H1 (cell line): ENCODE data around the gene ARL3. TPM values are rescaled to one million over a fixed set of nuclear protein-coding genes. Genes with fewer than 3 reads are reported as not detected.

ENCODE experiments used
- CTCF ChIA-PET: fragments of 300-600 bp; sonication (Branson Sonifier 250); formaldehyde crosslinking; loops from one replicate; lab custom pipeline; 2021; ENCODE audit not compliant: partially characterized antibody; lab: Charles Lee
- POLR2A ChIA-PET: fragments of 300-600 bp; sonication (Branson Sonifier 250); formaldehyde crosslinking; loops from one replicate; lab custom pipeline; 2021; ENCODE audit warnings: inconsistent platforms; ENCODE audit not compliant: partially characterized antibody; lab: Charles Lee
- DNase-seq, 2 experiments: peaks; one replicate each; pipeline versions ENCODE4 v3.0.0 to v3.0.0-alpha.2; 2010 to 2022; ENCODE audit warnings: low spot score in 2 of 2, low read depth in 1 of 2, mixed read lengths in 1 of 2
- FAIRE-seq: peaks from 2 replicates; lab custom pipeline; 2011; peaks lifted over from hg19 to GRCh38; lab: Jason Lieb, UNC
- H2AFZ ChIP-seq: 2 replicates; pipeline ENCODE4 v1.8.1; 2012; ENCODE audit warnings: low read length, inconsistent platforms
- H2AK5ac ChIP-seq: 2 replicates; pipeline ENCODE4 v1.6.1; 2013; ENCODE audit warnings: low read depth, low read length
- H2BK120ac ChIP-seq: replicated peaks from 2 replicates; pipeline ENCODE3; 2013; ENCODE audit warnings: low read depth, low read length, inconsistent platforms
- H2BK12ac ChIP-seq: 2 replicates; pipeline ENCODE4 v1.6.1; 2013; ENCODE audit warnings: low read depth, low read length
- H2BK15ac ChIP-seq: 2 replicates; pipeline ENCODE4 v1.6.1; 2013; ENCODE audit warnings: low read length
- H2BK20ac ChIP-seq: 2 replicates; pipeline ENCODE4 v1.6.1; 2013; ENCODE audit warnings: low read length
- H2BK5ac ChIP-seq: 2 replicates; pipeline ENCODE4 v1.6.1; 2013; ENCODE audit warnings: low read depth, low read length
- H3K14ac ChIP-seq: 2 replicates; pipeline ENCODE4 v1.6.1; 2013; ENCODE audit warnings: inconsistent platforms; ENCODE audit not compliant: insufficient read length
- H3K18ac ChIP-seq: 2 replicates; pipeline ENCODE4 v1.6.1; 2013; ENCODE audit warnings: low read length; ENCODE audit errors: extremely low read depth
- H3K23ac ChIP-seq: 2 replicates; pipeline ENCODE4 v1.6.1; 2013; ENCODE audit warnings: inconsistent platforms; ENCODE audit not compliant: insufficient read length
- H3K23me2 ChIP-seq: 2 replicates; pipeline ENCODE4 v1.6.1; 2013; ENCODE audit warnings: low read depth, low read length
- H3K27ac ChIP-seq: 2 replicates; pipeline ENCODE4 v1.6.1; 2011; ENCODE audit warnings: low read depth, low read length, inconsistent platforms
- H3K27me3 ChIP-seq, 4 experiments: replicated peaks in 1 of 4; 1 replicate in 1 of 4; 2 replicates in 3 of 4; pipeline versions ENCODE4 v1.6.1 to v1.8.1; 2011 to 2013; ENCODE audit warnings: low read length in 3 of 4, mild to moderate bottlenecking in 3 of 4, inconsistent platforms in 2 of 4, mixed read lengths in 2 of 4, moderate library complexity in 1 of 4; ENCODE audit not compliant: control insufficient read depth in 3 of 4, insufficient read depth in 3 of 4; ENCODE audit errors: extremely low read depth in 1 of 4
- H3K36me3 ChIP-seq, 4 experiments: 2 replicates each; pipeline versions ENCODE4 v1.6.1 to v1.8.1; 2011 to 2013; ENCODE audit warnings: mild to moderate bottlenecking in 4 of 4, low read length in 3 of 4, moderate library complexity in 2 of 4, control low read depth in 1 of 4, inconsistent platforms in 1 of 4; ENCODE audit not compliant: insufficient read depth in 4 of 4, control insufficient read depth in 2 of 4
- H3K4ac ChIP-seq: replicated peaks from 2 replicates; pipeline ENCODE3; 2013; ENCODE audit warnings: low read length, low read depth, mixed read lengths, inconsistent platforms; ENCODE audit not compliant: insufficient read length
- H3K4me1 ChIP-seq, 4 experiments: replicated peaks in 1 of 4; 1 replicate in 1 of 4; 2 replicates in 3 of 4; pipeline versions ENCODE4 v1.6.1 to v1.8.1; 2011 to 2013; ENCODE audit warnings: low read length in 3 of 4, inconsistent platforms in 2 of 4, mixed read lengths in 1 of 4; ENCODE audit not compliant: insufficient read depth in 4 of 4, control insufficient read depth in 3 of 4
- H3K4me2 ChIP-seq, 2 experiments: 2 replicates each; pipeline versions ENCODE4 v1.6.1 to v1.8.1; 2011 to 2013; ENCODE audit warnings: low read depth in 2 of 2, low read length in 2 of 2, control low read depth in 1 of 2, inconsistent platforms in 1 of 2, mild to moderate bottlenecking in 1 of 2; ENCODE audit not compliant: insufficient read depth in 1 of 2
- H3K4me3 ChIP-seq, 4 experiments: fragments of 200-600, 300-600 bp in 1 of 4; sonication (generic), shearing (Covaris generic), sonication (Bioruptor Twin) in 1 of 4; 2 replicates each; pipeline versions ENCODE4 v1.5.1 to v1.8.1; 2011 to 2016; ENCODE audit warnings: low read length in 4 of 4, low read depth in 3 of 4, control low read depth in 2 of 4, inconsistent platforms in 2 of 4, mild to moderate bottlenecking in 2 of 4, mixed read lengths in 1 of 4, moderate library complexity in 1 of 4; ENCODE audit not compliant: insufficient read depth in 2 of 4; ENCODE audit errors: extremely low read depth in 1 of 4
- H3K56ac ChIP-seq: replicated peaks from 2 replicates; pipeline ENCODE3; 2013; ENCODE audit warnings: low read depth, mild to moderate bottlenecking, mixed read lengths, low read length, inconsistent platforms; ENCODE audit not compliant: insufficient read length
- H3K79me1 ChIP-seq: 2 replicates; pipeline ENCODE4 v1.6.1; 2013; ENCODE audit warnings: low read depth, low read length, control low read depth
- H3K79me2 ChIP-seq, 2 experiments: 2 replicates each; pipeline versions ENCODE4 v1.6.1 to v1.8.1; 2012 to 2013; ENCODE audit warnings: low read length in 2 of 2, mild to moderate bottlenecking in 2 of 2, inconsistent platforms in 1 of 2; ENCODE audit not compliant: insufficient read depth in 2 of 2, control insufficient read depth in 1 of 2
- H3K9ac ChIP-seq, 4 experiments: replicated peaks in 1 of 4; 1 replicate in 1 of 4; 2 replicates in 3 of 4; pipeline versions ENCODE4 v1.6.1 to v1.8.1; 2011 to 2013; ENCODE audit warnings: low read depth in 3 of 4, low read length in 3 of 4, control low read depth in 2 of 4, mild to moderate bottlenecking in 2 of 4, moderate library complexity in 2 of 4, inconsistent platforms in 1 of 4; ENCODE audit errors: extremely low read depth in 1 of 4
- H3K9me3 ChIP-seq, 2 experiments: 2 replicates each; pipeline versions ENCODE4 v1.6.1 to v1.8.1; 2012 to 2013; ENCODE audit warnings: mild to moderate bottlenecking in 2 of 2, moderate library complexity in 2 of 2, control low read depth in 1 of 2, inconsistent platforms in 1 of 2, low read depth in 1 of 2, low read length in 1 of 2, mixed read lengths in 1 of 2; ENCODE audit not compliant: insufficient read depth in 2 of 2
- H4K20me1 ChIP-seq, 2 experiments: replicated peaks in 1 of 2; 2 replicates each; pipeline versions ENCODE3 to v1.8.1; 2011 to 2013; ENCODE audit warnings: inconsistent platforms in 2 of 2, low read length in 2 of 2, mild to moderate bottlenecking in 1 of 2; ENCODE audit not compliant: insufficient read depth in 2 of 2, control insufficient read depth in 1 of 2
- H4K5ac ChIP-seq: 2 replicates; pipeline ENCODE4 v1.6.1; 2013; ENCODE audit warnings: low read length, low read depth, mixed read lengths, inconsistent platforms; ENCODE audit not compliant: insufficient read length
- H4K8ac ChIP-seq: 2 replicates; pipeline ENCODE4 v1.8.0; 2013; ENCODE audit warnings: mild to moderate bottlenecking, moderate library complexity, low read length, inconsistent platforms; ENCODE audit not compliant: insufficient read depth; ENCODE audit errors: extremely low read depth
- H4K91ac ChIP-seq: replicated peaks from 2 replicates; pipeline ENCODE3; 2013; ENCODE audit warnings: low read length, mixed read lengths, inconsistent platforms; ENCODE audit not compliant: insufficient read length
- BACH1 ChIP-seq: IDR thresholded peaks from 2 replicates; pipeline ENCODE4 v1.6.1; 2012; ENCODE audit warnings: low read length, improper control_type of control experiment
- WGBS, 2 experiments: shearing (Covaris generic) in 1 of 2; methylation state at CpG; one replicate each; pipeline versions ENCODE4 v1.1.6 to v1.1.7; 2013 to 2015; ENCODE audit warnings: low lambda C conversion rate in 2 of 2, mixed read lengths in 2 of 2, inconsistent platforms in 1 of 2, low coverage in 1 of 2, missing lambda C conversion rate in 1 of 2; ENCODE audit not compliant: insufficient replicate concordance in 2 of 2, insufficient coverage in 1 of 2, insufficient read length in 1 of 2; ENCODE audit errors: extremely low coverage in 1 of 2, missing lambda C conversion rate in 1 of 2; 5-methylcytosine and 5-hydroxymethylcytosine counted together
- polyA plus RNA-seq, 7 experiments: library from polyadenylated mRNA; depleted of rRNA in 3 of 7; stranded (reverse) in 5 of 7; unstranded in 2 of 7; fragments of >200 nt in 5 of 7; fragments of 200-250 nt in 2 of 7; gene quantifications; 1 replicate in 5 of 7; 2 replicates in 1 of 7; 4 replicates in 1 of 7; pipeline versions ENCODE4 v1.2.1 to v1.2.3, GENCODE V29; 2011 to 2013; ENCODE audit warnings: missing spikeins in 2 of 7, mixed read lengths in 2 of 7
- total RNA-seq: library from RNA; stranded (reverse); fragmentation: NEBNext Ultra II Directional; extraction: Animal tissue kit (Norgen Biotek cat#: 25700); gene quantifications from 2 replicates; pipeline ENCODE4 v1.2.1, GENCODE V29; 2021

The ARL3 gene
- total and polyA plus RNA-seq, 2 of the 8 experiments (the other 6 are each of a cell fraction or from before 2014, with no cell fraction given), result 8.8 to 16.2 TPM

DNA sequence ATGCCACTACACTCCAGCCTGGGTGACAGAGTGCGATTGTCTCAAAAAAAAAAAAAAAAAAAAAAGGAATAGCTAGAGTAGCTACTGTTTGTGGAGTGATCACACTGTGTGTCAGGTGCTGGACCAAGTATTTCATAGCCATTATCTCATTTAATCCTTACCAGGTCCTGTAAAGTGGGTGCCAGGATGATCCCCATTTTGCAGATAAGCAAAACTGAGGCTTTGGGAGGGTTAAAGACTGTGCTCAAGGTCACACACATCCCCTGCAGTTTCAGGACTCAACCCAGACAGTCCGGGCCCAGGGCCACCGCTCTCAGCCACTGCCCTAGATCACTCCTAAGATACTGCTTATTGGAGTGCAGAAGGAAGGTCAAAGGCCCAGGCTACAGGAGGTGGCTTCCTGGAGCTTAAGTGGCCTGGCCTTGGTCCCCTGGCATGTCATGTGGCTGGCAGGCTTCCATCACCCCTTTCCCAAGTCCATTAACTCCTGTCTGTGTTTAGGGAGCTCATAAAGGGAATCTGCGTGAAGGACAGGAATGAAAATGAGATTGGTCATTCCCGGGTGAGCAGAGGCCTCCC is 17.1 kb upstream of the ARL3 start:
- 89% methylated on average over 5 of the region's 5 CpGs; no CpG with 5 or more reads in 1 of the 2 experiments for WGBS, 2 experiments
- ChIA-PET POLR2A (interaction anchor here (1.1 to 3.6 kb wide), 2 partner anchors 11 to 84 kb away, joined by 3 to 31 read pairs; partner anchors contain the start of gene WBP1L), CTCF (interaction anchor here (0.7 to 2.5 kb wide), 7 partner anchors 21 to 183 kb away, joined by 3 to 11 read pairs (median 4); no protein-coding TSS in a partner anchor)
- no peak overlapping the region for H4K8ac ChIP-seq
- H3K4me3 ChIP-seq, result no peak overlapping the region
- no peaks in the 10 kb centered on the region for H3K79me2 ChIP-seq
- peaks cover 0 to 3% of the 10 kb centered on the region in 2 experiments for H4K20me1 ChIP-seq
- H2BK5ac ChIP-seq, result no peak overlapping the region
- no peak overlapping the region for H3K56ac ChIP-seq
- peaks cover 19 to 69% (median 46%) of the 10 kb centered on the region in 4 experiments for H3K36me3 ChIP-seq
- no peak overlapping the region for H3K9ac ChIP-seq
- H3K4me2 ChIP-seq, result no peak overlapping the region
- no peak overlapping the region for H2AK5ac ChIP-seq
- no peak overlapping the region for H2BK15ac ChIP-seq
- no peak overlapping the region for H3K23ac ChIP-seq
- H3K27me3 ChIP-seq, result no peaks in the 10 kb centered on the region
- H3K4me1 ChIP-seq, result peaks cover 0 to 3% (median 2%) of the 10 kb centered on the region in 4 experiments; a peak in 3 of 7 replicates
- no peak for DNase-seq
- H2AFZ ChIP-seq, result no peak overlapping the region
- H3K14ac ChIP-seq, result no peak overlapping the region
- no peaks in the 10 kb centered on the region for H3K23me2 ChIP-seq
- no peak overlapping the region for H3K27ac ChIP-seq
- H2BK20ac ChIP-seq, result no peak overlapping the region
- H3K79me1 ChIP-seq, result no peaks in the 10 kb centered on the region
- no peak overlapping the region for H4K5ac ChIP-seq
- no peaks in the 10 kb centered on the region for H3K9me3 ChIP-seq
- H3K4ac ChIP-seq, result no peak overlapping the region
- H3K18ac ChIP-seq, result no peak overlapping the region
- no peak overlapping the region for H2BK120ac ChIP-seq
- no peak overlapping the region for H4K91ac ChIP-seq
- FAIRE-seq, result no peak
- H2BK12ac ChIP-seq, result no peak overlapping the region
- TF ChIP-seq BACH1, result no peak
